Ishikawa (cell line): ENCODE data around the gene ADCY10.

Source experiments
- CEBPB ChIP-seq: IDR thresholded peaks from 2 replicates; pipeline ENCODE4 v1.6.1; 2012
- CREB1 ChIP-seq: IDR thresholded peaks from 2 replicates; pipeline ENCODE4 v1.6.1; 2012; ENCODE audit warnings: low read depth
- EGR1 ChIP-seq: IDR thresholded peaks from 2 replicates; pipeline ENCODE4 v1.6.1; 2012
- EP300 ChIP-seq: IDR thresholded peaks from 2 replicates; pipeline ENCODE4 v1.6.1; 2012; ENCODE audit warnings: borderline replicate concordance
- FOXM1 ChIP-seq: IDR thresholded peaks from 2 replicates; pipeline ENCODE4 v1.6.1; 2012; ENCODE audit warnings: low read depth, borderline replicate concordance
- MAX ChIP-seq: IDR thresholded peaks from 2 replicates; pipeline ENCODE4 v1.6.1; 2012
- NFIC ChIP-seq: IDR thresholded peaks from 2 replicates; pipeline ENCODE4 v1.6.1; 2012
- RAD21 ChIP-seq: IDR thresholded peaks from 2 replicates; pipeline ENCODE4 v1.6.1; 2012; ENCODE audit warnings: low read depth
- REST ChIP-seq: IDR thresholded peaks from 2 replicates; pipeline ENCODE4 v1.6.1; 2012; ENCODE audit warnings: low read depth, mild to moderate bottlenecking
- TAF1 ChIP-seq: IDR thresholded peaks from 2 replicates; pipeline ENCODE4 v1.6.1; 2012; ENCODE audit warnings: low read depth, mild to moderate bottlenecking
- TCF12 ChIP-seq: IDR thresholded peaks from 2 replicates; pipeline ENCODE4 v1.6.1; 2012; ENCODE audit warnings: low read depth
- TEAD4 ChIP-seq: IDR thresholded peaks from 2 replicates; pipeline ENCODE4 v1.6.1; 2012
- USF1 ChIP-seq: IDR thresholded peaks from 2 replicates; pipeline ENCODE4 v1.6.1; 2012
- YY1 ChIP-seq: IDR thresholded peaks from 2 replicates; pipeline ENCODE4 v1.6.1; 2012; ENCODE audit warnings: low read depth
- ZBTB7A ChIP-seq: IDR thresholded peaks from 2 replicates; pipeline ENCODE4 v1.6.1; 2012; ENCODE audit warnings: low read depth

ADCY10 gene

GRCh38 chr1:167862432-167863076, 51.4 kb downstream of the ADCY10 start:
- TF ChIP-seq ZBTB7A (no peak), CREB1 (no peak), TCF12 (no peak), EP300 (no peak), USF1 (no peak)

- TF ChIP-seq YY1 (no peak), CEBPB (no peak), USF1 (no peak), TCF12 (no peak), NFIC (no peak), EP300 (no peak)
Observed at GRCh38 chr1:167861664-167862381, 52.1 kb downstream of the ADCY10 start.

GRCh38 chr1:167860231-167860923, 53.6 kb downstream of the ADCY10 start:
- TF ChIP-seq ZBTB7A (no peak), EP300 (no peak), CREB1 (no peak), RAD21 (no peak), TCF12 (no peak), FOXM1 (no peak)

GRCh38 chr1:167856711-167857418, 57.1 kb downstream of the ADCY10 start:
- TF ChIP-seq CEBPB = no peak
- no peak for TF ChIP-seq USF1
- no peak for TF ChIP-seq NFIC
- no peak for TF ChIP-seq FOXM1
- no peak for TF ChIP-seq TCF12
- no peak for TF ChIP-seq MAX
- TF ChIP-seq ZBTB7A = no peak
- TF ChIP-seq REST = no peak
- no peak for TF ChIP-seq EGR1
- TF ChIP-seq EP300 = no peak

- TF ChIP-seq NFIC = no peak
- no peak for TF ChIP-seq ZBTB7A
- TF ChIP-seq FOXM1 = no peak
- TF ChIP-seq MAX = no peak
- no peak for TF ChIP-seq REST
- no peak for TF ChIP-seq CREB1
- no peak for TF ChIP-seq CEBPB
- no peak for TF ChIP-seq YY1
- TF ChIP-seq TAF1 = no peak
- TF ChIP-seq RAD21 = no peak
- TF ChIP-seq TCF12 = no peak
- no peak for TF ChIP-seq EP300
- no peak for TF ChIP-seq TEAD4
Observed at GRCh38 chr1:167854184-167854583, 59.8 kb downstream of the ADCY10 start.
